GM12891 (cell line): Measurements from ENCODE around the gene HSPH1.

Experiments
- POLR2A ChIP-seq: IDR thresholded peaks from 2 replicates; pipeline ENCODE4 v1.6.1; 2011; ENCODE audit warnings: low read depth, low read length, control low read depth
- POLR2AphosphoS5 ChIP-seq: IDR thresholded peaks from 2 replicates; pipeline ENCODE4 v1.6.1; 2011; ENCODE audit warnings: low read depth, low read length, control low read depth

GRCh38 chr13:31184451-31184850 lies 22.7 kb upstream of the HSPH1 start:
- no peak for TF ChIP-seq POLR2A
- no peak for TF ChIP-seq POLR2AphosphoS5
